Natural killer cell (primary cell): ENCODE results near the gene MPP1. TPM values are rescaled to one million over a fixed set of nuclear protein-coding genes. Genes with fewer than 3 reads are reported as not detected.

Experiments used
- ATAC-seq, 3 donors: fragments of 150-1000 bp in 2 of 3; fragments of 200-7000 bp in 1 of 3; cut with Tn5 transposase; 1 replicate in 1 of 3; 2 replicates in 2 of 3; pipeline ENCODE4 v1.10.0; 2021; ENCODE audit warnings: mild to moderate bottlenecking in 2 of 3, moderate library complexity in 2 of 3
- DNase-seq, 2 donors: peaks; one replicate each; pipeline versions ENCODE4 v3.0.0 to v3.0.0-alpha.2; 2013 to 2021; ENCODE audit warnings: mixed read lengths in 1 of 2
- H3K27ac ChIP-seq: one replicate; pipeline ENCODE4 v1.5.1; 2013; ENCODE audit warnings: mild to moderate bottlenecking, low read length
- H3K27me3 ChIP-seq: one replicate; pipeline ENCODE4 v1.6.1; 2013; ENCODE audit warnings: low read length; ENCODE audit not compliant: control insufficient read depth, insufficient read depth
- H3K36me3 ChIP-seq: one replicate; pipeline ENCODE4 v1.6.1; 2013; ENCODE audit warnings: low read length; ENCODE audit not compliant: control insufficient read depth, insufficient read depth
- H3K4me1 ChIP-seq: one replicate; pipeline ENCODE4 v1.6.1; 2013; ENCODE audit warnings: low read length; ENCODE audit not compliant: control insufficient read depth, insufficient read depth
- H3K4me3 ChIP-seq: one replicate; pipeline ENCODE4 v1.5.1; 2013; ENCODE audit warnings: low read length
- H3K9me3 ChIP-seq: one replicate; pipeline ENCODE4 v1.6.1; 2013; ENCODE audit warnings: low read length; ENCODE audit not compliant: control insufficient read depth, insufficient read depth
- H3K27ac Mint-ChIP-seq, 2 donors: one replicate each; pipeline ENCODE4 v1.8.0; 2022; ENCODE audit warnings: mild to moderate bottlenecking in 2 of 2, mixed read lengths in 2 of 2, moderate library complexity in 1 of 2
- H3K27me3 Mint-ChIP-seq, 2 donors: one replicate each; pipeline ENCODE4 v1.8.0; 2022; ENCODE audit warnings: low read depth in 2 of 2, mixed read lengths in 2 of 2
- H3K36me3 Mint-ChIP-seq: one replicate; pipeline ENCODE4 v1.8.0; 2022; ENCODE audit warnings: mixed read lengths
- H3K4me1 Mint-ChIP-seq, 2 donors: one replicate each; pipeline ENCODE4 v1.8.0; 2022; ENCODE audit warnings: mixed read lengths in 2 of 2
- H3K4me3 Mint-ChIP-seq: one replicate; pipeline ENCODE4 v1.8.0; 2022; ENCODE audit warnings: mild to moderate bottlenecking, moderate library complexity, mixed read lengths
- H3K9me3 Mint-ChIP-seq, 2 donors: one replicate each; pipeline ENCODE4 v1.8.0; 2022; ENCODE audit warnings: mixed read lengths in 2 of 2
- WGBS: methylation state at CpG from one replicate; pipeline ENCODE4 v1.1.7; 2013; ENCODE audit warnings: missing lambda C conversion rate; ENCODE audit not compliant: insufficient coverage; 5-methylcytosine and 5-hydroxymethylcytosine counted together
- intact Hi-C: fragments of 100-400 bp; cut with micrococcal nuclease; formaldehyde crosslinking; loops from one replicate; pipeline ENCODE4 v1.14.2; 2022
- total RNA-seq, 4 donors: library from RNA; stranded (reverse); fragments of 120-200 nt in 1 of 4; gene quantifications; one replicate each; pipeline versions ENCODE4 v1.2.3 to v1.2.4, GENCODE V29; 2013 to 2022
- TF ChIP-seq, protein P1 (sequence below): fragments of 200-600 bp; IDR thresholded peaks from one replicate; pipeline ENCODE4 v1.8.0; 2022; ENCODE audit warnings: antibody characterized with exemption

MPP1 gene
- total RNA-seq, 3 donors from 2014 or later (not counting 1 experiment from before 2014, with no cell fraction given): 20.8 to 36.7 (median 27.0) TPM

- DNase-seq (peak in 1 of 2 donors; percentile 62), ATAC-seq (peak; percentile 39 to 52 (median 48))
- no peak overlapping the region for H3K4me3 ChIP-seq
- peaks cover 57% of the 10 kb centered on the region for H3K4me1 ChIP-seq
- H3K27me3 Mint-ChIP-seq: no peaks in the 10 kb centered on the region
- H3K27ac Mint-ChIP-seq: peak overlapping the region; percentile 86 to 87
- no peaks in the 10 kb centered on the region for H3K27me3 ChIP-seq
- intact Hi-C loops: no loop called here
- no peaks in the 10 kb centered on the region for H3K36me3 ChIP-seq
- peaks cover 67 to 76% of the 10 kb centered on the region in 2 donors for H3K4me1 Mint-ChIP-seq
- WGBS: 19% methylated on average over 8 of the region's 8 CpGs
- peak overlapping the region; percentile 92 for H3K27ac ChIP-seq
- TF ChIP-seq, protein P1, sequence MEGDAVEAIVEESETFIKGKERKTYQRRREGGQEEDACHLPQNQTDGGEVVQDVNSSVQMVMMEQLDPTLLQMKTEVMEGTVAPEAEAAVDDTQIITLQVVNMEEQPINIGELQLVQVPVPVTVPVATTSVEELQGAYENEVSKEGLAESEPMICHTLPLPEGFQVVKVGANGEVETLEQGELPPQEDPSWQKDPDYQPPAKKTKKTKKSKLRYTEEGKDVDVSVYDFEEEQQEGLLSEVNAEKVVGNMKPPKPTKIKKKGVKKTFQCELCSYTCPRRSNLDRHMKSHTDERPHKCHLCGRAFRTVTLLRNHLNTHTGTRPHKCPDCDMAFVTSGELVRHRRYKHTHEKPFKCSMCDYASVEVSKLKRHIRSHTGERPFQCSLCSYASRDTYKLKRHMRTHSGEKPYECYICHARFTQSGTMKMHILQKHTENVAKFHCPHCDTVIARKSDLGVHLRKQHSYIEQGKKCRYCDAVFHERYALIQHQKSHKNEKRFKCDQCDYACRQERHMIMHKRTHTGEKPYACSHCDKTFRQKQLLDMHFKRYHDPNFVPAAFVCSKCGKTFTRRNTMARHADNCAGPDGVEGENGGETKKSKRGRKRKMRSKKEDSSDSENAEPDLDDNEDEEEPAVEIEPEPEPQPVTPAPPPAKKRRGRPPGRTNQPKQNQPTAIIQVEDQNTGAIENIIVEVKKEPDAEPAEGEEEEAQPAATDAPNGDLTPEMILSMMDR: no peak
- H3K9me3 Mint-ChIP-seq: no peaks in the 10 kb centered on the region
- H3K9me3 ChIP-seq: no peaks in the 10 kb centered on the region
- peak overlapping the region; percentile 74 for H3K4me3 Mint-ChIP-seq
- H3K36me3 Mint-ChIP-seq: no peaks in the 10 kb centered on the region
Observed at GRCh38 chrX:154738011-154738738, 67.1 kb downstream of the MPP1 start.

GRCh38 chrX:154737136-154737535 is 68.1 kb downstream of the MPP1 start:
- H3K4me1 ChIP-seq: peaks cover 63% of the 10 kb centered on the region
- no peaks in the 10 kb centered on the region for H3K9me3 ChIP-seq
- Mint-ChIP-seq H3K36me3 (no peaks in the 10 kb centered on the region), H3K27ac (peak overlapping the region; percentile 86 to 87), H3K4me1 (peaks cover 67 to 77% of the 10 kb centered on the region in 2 donors), H3K4me3 (peak overlapping the region; percentile 76), H3K27me3 (no peaks in the 10 kb centered on the region), H3K9me3 (no peaks in the 10 kb centered on the region)
- H3K36me3 ChIP-seq: no peaks in the 10 kb centered on the region
- peak overlapping the region; percentile 92 for H3K27ac ChIP-seq
- TF ChIP-seq, protein P1: no peak
- DNase-seq (no peak), ATAC-seq (no peak)
- intact Hi-C loops: no loop called here
- H3K27me3 ChIP-seq: no peaks in the 10 kb centered on the region
- H3K4me3 ChIP-seq: no peak overlapping the region
- 66% methylated on average over 5 of the region's 5 CpGs for WGBS

DNA sequence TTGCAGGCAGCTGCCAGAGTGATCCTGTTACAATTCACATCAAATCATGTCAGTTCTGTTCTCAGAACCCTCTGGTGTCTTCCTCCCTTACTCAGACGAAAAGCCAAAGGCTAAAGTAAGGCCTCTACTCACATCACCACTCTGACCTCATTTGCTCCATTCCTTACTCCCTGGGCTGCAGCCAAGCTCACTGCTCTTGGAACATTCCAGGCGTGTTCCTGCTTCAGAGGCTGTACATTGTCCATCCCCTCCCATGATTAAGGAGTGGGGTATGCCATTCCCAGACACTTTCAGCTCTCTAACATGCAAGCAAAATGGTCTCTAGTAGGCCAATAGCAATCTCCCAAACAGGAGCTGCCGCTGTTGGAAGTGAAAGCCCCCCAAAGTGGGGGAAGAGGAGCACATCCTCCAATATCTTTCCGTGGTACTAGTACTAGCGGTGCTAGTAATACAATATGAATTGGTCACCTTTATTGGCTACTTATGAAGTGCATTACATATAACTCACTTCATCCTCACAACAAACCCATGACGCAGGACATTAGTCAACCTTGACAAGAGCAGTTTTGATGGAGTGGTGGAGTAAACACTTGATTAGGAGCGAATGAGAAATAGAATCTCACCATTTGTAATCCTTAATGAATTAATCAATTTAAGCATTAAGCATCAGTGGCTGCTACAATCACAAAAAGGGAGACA is 69.4 kb downstream of the MPP1 start:
- peak overlapping the region; percentile 76 for H3K4me3 Mint-ChIP-seq
- peaks cover 79 to 90% of the 10 kb centered on the region in 2 donors for H3K4me1 Mint-ChIP-seq
- Histone ChIP-seq H3K27ac (peak overlapping the region; percentile 92), H3K36me3 (no peaks in the 10 kb centered on the region), H3K27me3 (no peaks in the 10 kb centered on the region), H3K4me3 (no peak overlapping the region), H3K9me3 (no peaks in the 10 kb centered on the region), H3K4me1 (peaks cover 66% of the 10 kb centered on the region)
- ATAC-seq: no peak
- no peaks in the 10 kb centered on the region for H3K36me3 Mint-ChIP-seq
- TF ChIP-seq, protein P1: no peak
- H3K27me3 Mint-ChIP-seq: no peaks in the 10 kb centered on the region
- H3K9me3 Mint-ChIP-seq: no peaks in the 10 kb centered on the region
- peak overlapping the region; percentile 86 to 87 for H3K27ac Mint-ChIP-seq
- intact Hi-C loops: no loop called here
- no peak for DNase-seq
- 45% methylated on average over 2 of the region's 7 CpGs for WGBS
